Thyroid gland (tissue), 4 donors: ENCODE data around the gene PTTG1. TPM values are rescaled to one million over a fixed set of nuclear protein-coding genes. Genes with fewer than 3 reads are reported as not detected.

Source experiments
- DNase-seq, 2 donors: peaks; one replicate each; pipeline ENCODE4 v3.0.0-alpha.2; 2019
- H3K27ac ChIP-seq, 3 donors: fragments of 200-600 bp; sonication (generic); 1 replicate in 2 of 3; 2 replicates in 1 of 3; pipeline ENCODE4 v1.5.1; 2016 to 2019; ENCODE audit warnings: mild to moderate bottlenecking in 1 of 3, moderate library complexity in 1 of 3
- H3K27me3 ChIP-seq: fragments of 200-600 bp; sonication (generic); one replicate; pipeline ENCODE4 v1.5.1; 2019
- H3K36me3 ChIP-seq, 2 donors: fragments of 200-600 bp; sonication (generic); one replicate each; pipeline ENCODE4 v1.5.1; 2016 to 2019
- H3K4me1 ChIP-seq, 2 donors: fragments of 200-600 bp; sonication (generic); one replicate each; pipeline ENCODE4 v1.5.1; 2017 to 2019
- H3K4me3 ChIP-seq, 3 donors: fragments of 200-600 bp; sonication (generic); replicated peaks in 1 of 3; 1 replicate in 2 of 3; 2 replicates in 1 of 3; pipeline ENCODE4 v1.5.1; 2016; ENCODE audit warnings: mild to moderate bottlenecking in 1 of 3
- H3K9me3 ChIP-seq: fragments of 200-600 bp; sonication (generic); one replicate; pipeline ENCODE4 v1.5.1; 2017
- CTCF ChIP-seq, 6 experiments: fragments of 200-600 bp in 3 of 6; fragments of 450-650 bp in 3 of 6; sonication (generic) in 3 of 6; IDR thresholded peaks; one replicate each; pipeline ENCODE4 v1.5.1; 2016 to 2019; ENCODE audit warnings: antibody characterized with exemption in 6 of 6, mild to moderate bottlenecking in 2 of 6, inconsistent platforms in 1 of 6, moderate library complexity in 1 of 6
- POLR2A ChIP-seq, 2 donors: fragments of 450-650 bp; IDR thresholded peaks; one replicate each; pipeline ENCODE4 v1.6.1; 2017; ENCODE audit warnings: antibody characterized with exemption in 2 of 2, mild to moderate bottlenecking in 2 of 2, moderate library complexity in 1 of 2
- WGBS, 2 donors: methylation state at CpG; one replicate each; pipeline ENCODE4 v1.1.5; 2017; 5-methylcytosine and 5-hydroxymethylcytosine counted together
- intact Hi-C: fragments of 100-400 bp; cut with DNase I; formaldehyde crosslinking; loops from one replicate; pipeline ENCODE4 v1.15.1; 2023
- total RNA-seq, 4 donors: library from RNA; depleted of rRNA; stranded (reverse); fragments of >200 nt; gene quantifications; one replicate each; pipeline ENCODE4 v1.2.3, GENCODE V29; 2016

PTTG1 gene
- total RNA-seq, 4 donors from 2014 or later: 42.6 to 165 (median 79.4) TPM

- Histone ChIP-seq H3K36me3 (no peaks in the 10 kb centered on the region), H3K4me3 (no peak overlapping the region), H3K27ac (no peak overlapping the region), H3K9me3 (no peaks in the 10 kb centered on the region), H3K4me1 (no peaks in the 10 kb centered on the region), H3K27me3 (no peaks in the 10 kb centered on the region)
- intact Hi-C loops: no loop called here
- no peak for TF ChIP-seq POLR2A (IDR thresholded peaks at IDR 0.05)
- TF ChIP-seq CTCF (IDR thresholded peaks at IDR 0.05): no peak
- WGBS, 2 donors: 75 to 79% methylated on average over 2 of the region's 2 CpGs
- no peak for DNase-seq
These were observed 43.3 kb upstream of the PTTG1 start for GRCh38 chr5:160378330-160378729.

- TF ChIP-seq CTCF (IDR thresholded peaks at IDR 0.05): no peak
- no peak for TF ChIP-seq POLR2A (IDR thresholded peaks at IDR 0.05)
- Histone ChIP-seq H3K9me3 (no peaks in the 10 kb centered on the region), H3K4me1 (no peaks in the 10 kb centered on the region), H3K4me3 (no peak overlapping the region), H3K27me3 (no peaks in the 10 kb centered on the region), H3K27ac (no peak overlapping the region), H3K36me3 (no peaks in the 10 kb centered on the region)
- intact Hi-C loops: no loop called here
- 53 to 76% methylated on average over 4 of the region's 4 CpGs for WGBS, 2 donors
- no peak for DNase-seq
These were observed 42.1 kb upstream of the PTTG1 start for GRCh38 chr5:160379511-160379910.

GRCh38 chr5:160380041-160380440, 41.6 kb upstream of the PTTG1 start:
- intact Hi-C loops: no loop called here
- 67 to 81% methylated on average over 2 of the region's 2 CpGs for WGBS, 2 donors

GRCh38 chr5:160382346-160382745, 39.3 kb upstream of the PTTG1 start:
- Histone ChIP-seq H3K36me3 (no peaks in the 10 kb centered on the region), H3K4me1 (no peaks in the 10 kb centered on the region), H3K27me3 (no peaks in the 10 kb centered on the region), H3K27ac (no peak overlapping the region), H3K9me3 (no peaks in the 10 kb centered on the region), H3K4me3 (no peak overlapping the region)
- DNase-seq: no peak
- intact Hi-C loops: no loop called here
- WGBS, 2 donors: 71 to 72% methylated on average over 3 of the region's 3 CpGs
- TF ChIP-seq CTCF (IDR thresholded peaks at IDR 0.05): no peak
- no peak for TF ChIP-seq POLR2A (IDR thresholded peaks at IDR 0.05)

More at GRCh38 chr5:160380041-160380440, 41.6 kb upstream of the PTTG1 start:
- H3K4me3 ChIP-seq: no peak overlapping the region
- no peaks in the 10 kb centered on the region for H3K36me3 ChIP-seq
- no peaks in the 10 kb centered on the region for H3K9me3 ChIP-seq
- no peaks in the 10 kb centered on the region for H3K4me1 ChIP-seq
- TF ChIP-seq POLR2A (IDR thresholded peaks at IDR 0.05): no peak
- TF ChIP-seq CTCF (IDR thresholded peaks at IDR 0.05): no peak
- H3K27me3 ChIP-seq: no peaks in the 10 kb centered on the region
- no peak for DNase-seq
- H3K27ac ChIP-seq: no peak overlapping the region

GRCh38 chr5:160384681-160385080, 37.0 kb upstream of the PTTG1 start:
- intact Hi-C loops: no loop called here
- no peak overlapping the region for H3K27ac ChIP-seq
- WGBS, 2 donors: 100% methylated on average over 1 of the region's 1 CpG

More at GRCh38 chr5:160384681-160385080, 37.0 kb upstream of the PTTG1 start:
- Histone ChIP-seq H3K36me3 (no peaks in the 10 kb centered on the region), H3K4me1 (no peaks in the 10 kb centered on the region), H3K4me3 (no peak overlapping the region), H3K9me3 (no peaks in the 10 kb centered on the region), H3K27me3 (no peaks in the 10 kb centered on the region)
- DNase-seq: no peak
- no peak for TF ChIP-seq POLR2A (IDR thresholded peaks at IDR 0.05)
- no peak for TF ChIP-seq CTCF (IDR thresholded peaks at IDR 0.05)
